ENCODE measurements around the gene RMND5A.
A peak's percentile ranks its signal among the peaks of the same experiment; 100 is the strongest.

Gene RMND5A

GRCh38 chr2:86790134-86790675 is 70.1 kb downstream of the RMND5A start:
- no peak for DNase-seq (ENCODE audit: extremely low read depth in 1 of 2, low read depth in 1 of 2)

DNA sequence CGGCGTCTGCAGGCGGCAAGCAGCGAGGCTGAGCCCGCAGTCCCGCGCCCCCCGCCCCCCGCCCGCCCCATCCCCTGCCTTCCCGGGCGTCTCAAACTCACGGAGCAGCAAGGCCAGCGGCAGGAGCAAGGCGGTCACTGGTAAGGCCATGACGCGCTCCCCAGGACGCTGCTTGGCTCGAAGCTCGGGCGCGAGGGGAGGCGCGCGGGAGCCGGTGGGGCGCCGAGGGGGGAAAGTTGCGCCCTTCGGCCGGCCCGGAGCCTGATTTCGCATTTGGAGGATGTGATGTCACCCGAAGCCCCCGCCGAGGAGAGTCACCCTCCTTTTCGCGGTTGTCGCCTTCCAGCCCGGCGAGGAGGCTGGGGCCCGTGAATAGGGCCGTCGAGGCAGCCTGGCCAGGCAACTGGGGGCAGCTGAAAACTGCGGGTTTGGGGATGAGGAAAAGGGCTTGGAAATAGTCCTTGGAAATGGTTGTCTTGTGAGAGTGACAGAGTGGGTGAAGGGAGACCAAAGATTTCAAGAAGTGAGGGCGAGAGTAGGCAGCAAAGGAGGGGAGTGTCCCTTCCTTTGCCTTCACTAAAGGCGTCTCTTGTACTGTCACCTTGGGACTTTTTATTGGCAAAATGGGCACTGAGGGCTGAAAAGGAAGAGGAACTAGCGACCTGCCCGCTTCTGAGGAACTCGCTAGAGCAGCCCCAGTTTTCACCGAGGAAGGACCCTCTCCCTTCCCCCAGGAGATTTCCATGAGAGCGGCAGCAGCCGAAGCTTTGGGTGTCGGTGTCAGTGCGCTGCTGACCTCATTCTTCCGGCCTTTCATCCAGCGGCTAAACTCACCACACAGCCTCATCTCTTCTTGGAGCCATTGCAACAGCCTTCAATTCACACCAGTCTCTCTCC is 70.8 kb downstream of the RMND5A start, which contains the start of gene CD8A:
Gene CD8A (minus strand): TSS at position 238 of the 897 bp plus-strand sequence. CDS start 88 bp downstream, at position 150.
- DNase-seq (ENCODE audit: extremely low read depth in 1 of 2, low read depth in 1 of 2), result peak in 1 of 2 donors; percentile 76

- DNase-seq (ENCODE audit: extremely low read depth in 1 of 2, low read depth in 1 of 2), result no peak
Measured at GRCh38 chr2:86791573-86791972, 71.5 kb downstream of the RMND5A start.

- peak in 1 of 2 donors; percentile 25 for DNase-seq (ENCODE audit: extremely low read depth in 1 of 2, low read depth in 1 of 2)
Measured at GRCh38 chr2:86793752-86794151, 73.7 kb downstream of the RMND5A start.

DNA sequence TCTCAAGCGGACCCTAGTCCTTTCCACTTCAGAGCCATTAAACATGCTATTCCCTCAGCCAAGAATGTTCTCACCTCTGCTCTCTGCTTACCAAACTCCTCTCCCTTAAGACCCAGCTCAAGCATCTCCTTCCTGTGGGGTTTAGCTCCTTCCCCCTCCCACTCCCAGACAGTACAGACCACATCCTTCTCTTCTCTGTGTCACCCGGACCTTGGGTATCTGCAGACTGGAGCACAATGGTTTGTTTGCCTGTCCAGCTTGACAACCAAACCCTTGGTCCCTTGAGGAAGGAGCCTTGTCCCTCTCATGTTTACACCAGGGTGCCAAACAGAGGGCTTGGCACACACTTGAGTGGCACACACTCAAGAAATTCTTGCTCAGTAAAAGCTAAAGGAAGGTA is 74.8 kb downstream of the RMND5A start:
- DNase-seq (ENCODE audit: extremely low read depth in 1 of 2, low read depth in 1 of 2), result no peak

GRCh38 chr2:86800856-86801567 is 80.9 kb downstream of the RMND5A start:
- no peak for DNase-seq (ENCODE audit: extremely low read depth in 1 of 2, low read depth in 1 of 2)

GRCh38 chr2:86806059-86806857 is 86.2 kb downstream of the RMND5A start:
- no peak for DNase-seq (ENCODE audit: extremely low read depth in 1 of 2, low read depth in 1 of 2)

DNA sequence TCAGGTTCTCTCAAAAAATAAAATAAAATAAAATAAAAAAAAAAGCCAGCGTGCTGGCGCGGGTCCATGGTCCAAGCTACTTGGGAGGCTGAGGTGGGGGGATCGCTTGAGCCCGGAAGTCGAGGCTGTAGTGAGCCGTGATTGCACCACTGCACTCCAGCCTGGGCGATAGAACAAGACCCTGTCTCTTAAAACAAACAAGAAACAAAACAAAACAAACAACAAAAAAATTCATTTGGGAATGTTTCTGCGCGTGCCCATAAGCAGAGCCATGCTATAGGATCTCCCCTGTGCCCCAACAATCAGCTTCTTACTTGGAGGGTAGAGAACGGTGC is 87.0 kb downstream of the RMND5A start:
- no peak for DNase-seq (ENCODE audit: extremely low read depth in 1 of 2, low read depth in 1 of 2)

DNA sequence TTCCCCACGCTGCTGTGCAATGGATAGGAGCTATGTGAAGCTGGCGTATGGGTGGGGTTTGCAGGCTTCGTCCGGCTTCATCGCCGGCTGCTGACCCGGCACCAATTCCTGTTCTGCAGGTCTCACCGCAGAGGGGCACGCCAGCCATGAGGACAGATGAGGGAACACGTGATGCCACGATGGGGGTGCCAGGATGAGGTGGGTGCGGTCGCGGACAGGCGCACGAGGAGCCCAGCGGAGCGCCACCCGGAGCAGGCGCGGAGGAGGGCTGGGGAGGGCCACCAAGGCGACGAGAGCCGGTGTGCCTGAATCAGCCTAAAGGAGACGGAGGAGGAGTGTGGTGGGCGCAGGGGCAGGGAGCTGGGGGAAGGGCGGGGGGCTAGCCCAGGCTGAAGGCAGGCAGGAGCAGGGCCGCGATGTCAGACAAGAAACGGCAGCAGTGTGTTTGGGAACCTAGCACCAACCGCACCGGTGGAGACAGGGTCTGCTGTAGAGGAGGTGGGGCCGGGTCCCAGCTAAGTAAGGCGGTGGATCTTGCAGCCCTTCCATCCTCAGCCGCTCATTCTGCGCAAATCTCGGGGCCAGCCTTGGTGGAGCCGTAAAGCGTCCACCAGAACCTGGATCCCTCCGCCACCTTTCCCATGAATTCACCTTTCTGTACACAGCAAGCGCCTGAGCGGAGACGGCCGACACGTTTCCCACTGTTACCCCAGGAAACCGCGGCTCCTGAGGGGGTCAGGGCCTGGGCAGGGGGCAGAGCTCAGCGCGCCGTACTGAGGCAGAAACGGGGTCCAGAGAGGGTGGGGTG is 87.6 kb downstream of the RMND5A start:
- DNase-seq (ENCODE audit: extremely low read depth in 1 of 2, low read depth in 1 of 2), result peak; percentile 69 to 88

DNA sequence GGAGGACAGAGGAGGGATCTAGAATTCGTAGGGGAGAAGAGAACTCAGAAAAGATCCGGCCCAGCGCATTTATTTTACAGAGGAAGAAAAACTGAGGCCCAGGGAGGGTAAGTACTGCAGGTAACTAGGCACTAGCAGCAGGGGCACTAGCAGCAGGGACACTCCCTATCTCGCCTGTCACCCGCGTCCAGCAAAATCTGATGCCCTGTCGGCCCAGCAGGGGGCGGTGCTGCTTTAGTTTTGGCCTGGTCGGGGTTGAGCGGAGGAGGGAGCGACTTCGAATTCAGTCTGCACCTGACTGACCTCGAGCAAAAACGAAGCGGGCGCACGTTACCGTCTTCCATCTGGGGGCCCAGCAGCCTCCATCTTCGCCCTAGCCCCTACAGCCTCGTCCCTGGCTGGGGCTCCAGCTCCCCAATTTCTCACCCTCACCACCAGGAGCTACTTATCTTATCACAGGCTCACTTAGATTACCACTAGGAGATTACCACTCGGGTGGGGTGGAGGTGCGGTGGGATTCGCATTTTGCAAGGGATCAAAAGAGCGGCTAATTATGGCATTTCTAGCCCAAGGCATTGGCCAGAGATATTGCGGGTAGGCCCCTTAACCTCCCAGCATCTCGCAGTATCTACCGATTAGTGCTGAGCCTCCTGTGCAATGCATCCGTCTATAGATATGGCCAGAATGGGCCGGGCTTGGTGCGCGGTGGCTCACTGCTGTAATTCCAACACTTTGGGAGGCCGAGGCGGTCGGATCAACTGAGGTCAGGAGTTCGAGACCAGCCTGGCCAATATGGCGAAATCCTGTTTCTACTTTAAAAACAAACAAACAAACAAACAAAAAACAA is 88.4 kb downstream of the RMND5A start:
- DNase-seq (ENCODE audit: extremely low read depth in 1 of 2, low read depth in 1 of 2), result peak; percentile 91 to 96

DNA sequence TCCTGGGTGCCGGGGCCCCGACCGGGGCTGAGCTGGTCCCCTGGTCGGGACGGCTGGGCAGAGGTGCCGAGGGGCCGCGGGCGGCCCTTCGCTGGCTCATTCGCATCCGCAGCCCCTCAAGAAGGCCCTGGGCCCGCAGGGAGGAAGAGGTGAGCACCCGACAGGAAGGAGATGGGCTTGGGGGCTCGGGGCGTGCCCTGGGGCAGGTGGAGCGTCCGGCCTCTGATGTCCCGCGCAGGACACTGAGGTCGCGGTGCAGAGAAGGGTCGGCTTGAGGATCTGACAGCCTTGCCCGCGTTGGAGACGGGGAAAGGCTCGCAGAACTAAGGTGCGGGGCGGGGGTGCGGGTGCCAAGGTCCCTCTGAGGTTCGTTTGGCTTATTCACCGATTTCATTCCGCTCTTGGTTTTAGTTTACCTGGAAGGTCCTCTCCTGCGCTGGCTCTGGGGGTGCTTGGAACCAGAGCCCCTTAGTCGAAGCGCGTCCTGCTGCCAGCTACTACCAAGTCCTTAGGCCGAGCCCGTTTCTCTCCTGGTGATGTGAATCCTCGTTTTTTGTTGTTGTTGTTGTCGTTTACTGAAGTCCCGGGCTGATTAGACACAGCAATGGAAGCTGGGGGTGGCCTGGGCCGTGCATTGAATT is 89.5 kb downstream of the RMND5A start:
- DNase-seq (ENCODE audit: extremely low read depth in 1 of 2, low read depth in 1 of 2), result no peak

GRCh38 chr2:86815611-86816010 is 95.5 kb downstream of the RMND5A start:
- DNase-seq (ENCODE audit: extremely low read depth in 1 of 2, low read depth in 1 of 2), result no peak

GRCh38 chr2:86818114-86818801 is 98.2 kb downstream of the RMND5A start:
- no peak for DNase-seq (ENCODE audit: extremely low read depth in 1 of 2, low read depth in 1 of 2)

DNA sequence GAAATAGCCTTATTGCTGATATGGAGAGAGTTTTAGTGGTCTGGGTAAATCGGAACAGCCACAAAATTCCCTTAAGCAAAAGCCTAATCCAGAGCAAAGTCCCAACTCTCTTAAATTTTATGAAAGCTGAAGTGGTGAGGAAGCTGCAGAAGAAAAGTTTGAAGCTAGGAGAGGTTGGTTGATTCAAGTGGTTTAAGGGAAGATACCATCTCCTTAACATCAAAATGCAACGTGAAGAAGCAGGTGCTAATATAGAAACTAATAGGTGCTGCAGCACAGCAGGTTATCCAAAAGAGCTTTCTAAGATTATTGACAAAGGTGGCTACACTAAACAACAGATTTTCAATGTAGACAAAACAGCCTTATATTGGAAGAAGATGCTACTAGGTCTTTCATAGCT is 98.9 kb downstream of the RMND5A start:
- DNase-seq (ENCODE audit: extremely low read depth in 1 of 2, low read depth in 1 of 2), result no peak

DNA sequence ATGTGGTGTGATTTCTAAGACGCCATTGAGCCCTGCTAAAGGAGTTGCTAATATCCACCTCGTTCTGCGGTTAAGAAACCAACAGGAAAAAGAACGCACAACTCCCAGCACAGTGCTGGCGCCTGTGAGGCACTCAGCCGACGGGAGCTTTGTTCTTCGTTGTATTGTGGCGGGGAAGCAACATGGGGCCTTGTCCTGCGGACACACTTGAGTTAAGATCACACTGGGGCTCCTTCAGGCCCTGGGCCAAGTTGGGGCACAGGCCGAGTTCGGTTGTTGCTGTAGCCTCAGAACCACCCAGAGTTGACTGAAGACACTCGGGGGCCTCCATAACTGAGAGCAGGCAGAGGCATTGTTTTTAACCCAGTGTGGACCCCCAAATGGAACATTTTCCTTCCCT is 101.2 kb downstream of the RMND5A start:
- no peak for DNase-seq (ENCODE audit: extremely low read depth in 1 of 2, low read depth in 1 of 2)

GRCh38 chr2:86821842-86822241 is 101.8 kb downstream of the RMND5A start:
- no peak for DNase-seq (ENCODE audit: extremely low read depth in 1 of 2, low read depth in 1 of 2)

GRCh38 chr2:86822668-86823345 is 102.7 kb downstream of the RMND5A start:
- DNase-seq (ENCODE audit: extremely low read depth in 1 of 2, low read depth in 1 of 2), result no peak
